ENCODE data around the gene SREBF1. TPM values are rescaled to one million over a fixed set of nuclear protein-coding genes. Genes with fewer than 3 reads are reported as not detected.
A peak's percentile ranks its signal among the peaks of the same experiment; 100 is the strongest.

SREBF1 gene
- total and polyA plus RNA-seq, 5 experiments from 2014 or later = 16.3 to 57.0 (median 43.8) TPM

GRCh38 chr17:17872547-17873345 lies 36.0 kb upstream of the SREBF1 start:
- peaks cover 0 to 63% (median 17%) of the 10 kb centered on the region in 3 donors for H3K36me3 Mint-ChIP-seq
- H3K27ac Mint-ChIP-seq = peak overlapping the region in 2 of 10 donors; percentile 5 to 62
- POLR2A ChIA-PET = no interaction called here
- peaks cover 0 to 4% (median under 1%) of the 10 kb centered on the region in 4 donors for H3K4me1 Mint-ChIP-seq
- ATAC-seq = no peak
- no peak overlapping the region for H3K4me3 Mint-ChIP-seq
- H3K9me3 Mint-ChIP-seq = no peaks in the 10 kb centered on the region
- H3K27me3 Mint-ChIP-seq = no peaks in the 10 kb centered on the region
- DNase-seq = no peak

DNA sequence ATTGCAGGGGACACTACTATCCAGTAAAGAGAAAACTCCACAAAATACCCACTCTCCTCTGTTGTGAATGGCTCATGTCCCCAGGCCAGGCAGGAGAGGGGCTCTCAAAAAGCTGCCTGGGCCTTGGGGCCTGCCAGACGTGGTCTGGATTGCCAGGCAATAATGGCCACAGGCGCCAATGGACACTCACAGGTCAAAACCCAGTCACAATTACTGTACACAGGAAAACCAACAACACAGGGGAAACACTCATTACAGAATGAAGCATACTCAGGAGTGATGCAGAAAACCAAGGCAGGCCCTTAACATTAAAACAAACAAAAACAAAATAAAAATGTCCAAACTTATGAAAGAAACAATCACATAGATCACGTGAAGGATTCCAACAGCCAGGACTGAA lies 35.1 kb upstream of the SREBF1 start:
- Mint-ChIP-seq H3K36me3 (peaks cover 0 to 63% (median 16%) of the 10 kb centered on the region in 3 donors), H3K27me3 (no peaks in the 10 kb centered on the region), H3K27ac (peak overlapping the region in 1 of 10 donors; percentile 60), H3K4me3 (no peak overlapping the region), H3K4me1 (peaks cover 0 to 4% (median under 1%) of the 10 kb centered on the region in 4 donors), H3K9me3 (no peaks in the 10 kb centered on the region)
- POLR2A ChIA-PET = no interaction called here
- no peak for DNase-seq
- ATAC-seq = no peak

DNA sequence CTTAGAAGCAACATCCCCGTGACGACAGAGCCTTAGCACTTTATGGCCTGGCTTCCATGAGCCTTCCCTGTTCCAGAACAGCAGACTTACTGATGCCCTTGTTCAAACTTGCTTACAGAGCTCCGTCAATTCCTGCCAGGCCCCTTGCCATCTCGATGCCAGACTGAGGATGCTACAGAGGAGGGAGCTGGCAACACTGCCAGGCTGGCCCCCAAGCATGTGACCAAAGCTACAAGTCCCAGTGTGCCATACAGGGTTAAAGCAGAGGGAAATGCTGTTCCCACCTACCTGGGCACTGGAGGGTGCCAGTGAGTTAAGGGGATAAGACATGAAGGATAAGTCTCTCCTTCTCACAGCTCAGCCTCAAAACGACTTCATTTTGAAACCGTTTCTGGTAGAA lies 33.5 kb upstream of the SREBF1 start:
- Mint-ChIP-seq H3K27ac (no peak overlapping the region), H3K36me3 (peaks cover 0 to 50% (median 8%) of the 10 kb centered on the region in 3 donors), H3K27me3 (no peaks in the 10 kb centered on the region), H3K4me3 (no peak overlapping the region), H3K9me3 (no peaks in the 10 kb centered on the region), H3K4me1 (peaks cover 0 to 4% (median under 1%) of the 10 kb centered on the region in 4 donors)
- no peak for DNase-seq
- ATAC-seq = no peak
- POLR2A ChIA-PET = no interaction called here

- POLR2A ChIA-PET = interaction anchor here (0.7 kb wide), 1 partner anchor 8 kb away, joined by 6 read pairs; no protein-coding TSS in a partner anchor
- Mint-ChIP-seq H3K27ac (peak overlapping the region in 1 of 10 donors; percentile 58), H3K36me3 (peaks cover 0 to 47% (median 8%) of the 10 kb centered on the region in 3 donors), H3K4me3 (no peak overlapping the region), H3K27me3 (no peaks in the 10 kb centered on the region), H3K4me1 (peaks cover 0 to 11% (median 3%) of the 10 kb centered on the region in 4 donors), H3K9me3 (no peaks in the 10 kb centered on the region)
- ATAC-seq (no peak), DNase-seq (no peak)
These were observed 32.1 kb upstream of the SREBF1 start for GRCh38 chr17:17868641-17869522.

DNA sequence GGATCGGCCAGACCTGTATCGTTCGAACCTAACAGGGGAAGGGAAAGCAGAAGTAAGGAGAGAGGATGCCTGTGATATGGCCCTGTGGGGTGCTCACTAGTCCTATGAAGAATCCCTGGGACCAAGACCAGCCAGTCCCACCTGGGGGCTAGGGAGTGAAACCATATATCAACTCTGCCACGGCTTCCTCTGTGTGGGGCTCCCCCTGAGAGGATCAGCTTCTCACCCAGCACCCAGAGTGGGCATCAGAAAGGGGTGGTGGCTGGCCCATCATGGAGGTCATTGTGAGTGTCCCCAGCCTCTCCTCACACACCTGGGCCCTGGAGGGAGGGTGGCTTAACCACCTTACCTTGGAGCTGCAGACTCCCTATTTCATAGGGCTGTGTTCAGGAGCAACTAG lies 30.1 kb upstream of the SREBF1 start:
- Mint-ChIP-seq H3K36me3 (peaks cover 0 to 39% (median 8%) of the 10 kb centered on the region in 3 donors), H3K9me3 (no peaks in the 10 kb centered on the region), H3K27ac (peak overlapping the region in 5 of 10 donors; percentile 14 to 50 (median 48)), H3K4me3 (no peak overlapping the region), H3K4me1 (peaks cover 8 to 31% (median 20%) of the 10 kb centered on the region in 4 donors), H3K27me3 (no peaks in the 10 kb centered on the region)
- ATAC-seq (no peak), DNase-seq (no peak)
- POLR2A ChIA-PET = no interaction called here

DNA sequence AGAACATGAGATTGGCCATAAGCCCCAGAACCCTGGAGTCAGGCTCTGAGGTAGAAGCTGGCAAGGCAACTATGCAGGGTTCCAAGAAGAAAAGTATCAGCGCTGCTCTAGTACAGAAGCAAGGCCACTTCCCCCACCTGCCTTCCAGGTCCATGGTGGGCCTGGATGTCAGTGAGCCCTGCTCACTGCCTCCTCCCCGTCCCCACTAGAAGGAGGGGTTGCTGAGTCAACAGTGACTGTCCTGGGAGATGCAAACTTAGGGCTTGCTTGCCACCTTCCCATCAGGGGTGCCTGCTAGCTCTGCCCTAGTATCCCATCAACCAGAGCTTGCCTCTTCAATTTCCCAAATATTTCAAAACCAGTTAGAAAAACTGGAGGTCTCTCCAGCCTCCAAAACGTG lies 29.6 kb upstream of the SREBF1 start:
- POLR2A ChIA-PET = no interaction called here
- H3K4me1 Mint-ChIP-seq = peaks cover 8 to 35% (median 21%) of the 10 kb centered on the region in 4 donors
- H3K27me3 Mint-ChIP-seq = no peaks in the 10 kb centered on the region
- no peaks in the 10 kb centered on the region for H3K9me3 Mint-ChIP-seq
- peaks cover 0 to 36% (median 8%) of the 10 kb centered on the region in 3 donors for H3K36me3 Mint-ChIP-seq
- DNase-seq (no peak), ATAC-seq (no peak)
- peak overlapping the region in 4 of 10 donors; percentile 45 to 65 (median 48) for H3K27ac Mint-ChIP-seq
- H3K4me3 Mint-ChIP-seq = no peak overlapping the region

DNA sequence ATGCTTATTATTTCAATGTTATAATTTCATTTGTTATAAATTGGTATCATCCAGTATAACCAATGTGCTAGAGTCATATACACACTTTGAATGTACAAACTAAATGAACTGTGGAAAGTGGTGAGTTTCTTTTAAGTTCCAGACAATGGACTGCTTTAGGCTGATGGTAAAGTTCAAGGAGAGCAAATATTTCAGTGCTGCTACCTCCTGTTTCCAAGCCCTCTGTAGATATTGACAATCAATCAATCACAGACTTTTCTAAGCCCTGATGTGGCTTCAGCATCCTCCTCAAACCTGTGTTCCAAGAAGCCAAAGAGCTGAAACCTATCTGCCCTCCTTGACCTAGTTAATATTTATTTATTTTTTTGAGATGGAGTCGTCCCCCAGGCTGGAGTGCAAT lies 28.2 kb upstream of the SREBF1 start:
- Mint-ChIP-seq H3K27me3 (no peaks in the 10 kb centered on the region), H3K4me3 (no peak overlapping the region), H3K36me3 (peaks cover 0 to 30% (median 8%) of the 10 kb centered on the region in 3 donors), H3K27ac (peak overlapping the region in 2 of 10 donors; percentile 4 to 74), H3K9me3 (no peaks in the 10 kb centered on the region), H3K4me1 (peaks cover 12 to 45% (median 28%) of the 10 kb centered on the region in 4 donors)
- DNase-seq = no peak
- POLR2A ChIA-PET = interaction anchor here (0.7 kb wide), 1 partner anchor 192 kb away, joined by 5 read pairs; no protein-coding TSS in a partner anchor
- ATAC-seq = no peak

DNA sequence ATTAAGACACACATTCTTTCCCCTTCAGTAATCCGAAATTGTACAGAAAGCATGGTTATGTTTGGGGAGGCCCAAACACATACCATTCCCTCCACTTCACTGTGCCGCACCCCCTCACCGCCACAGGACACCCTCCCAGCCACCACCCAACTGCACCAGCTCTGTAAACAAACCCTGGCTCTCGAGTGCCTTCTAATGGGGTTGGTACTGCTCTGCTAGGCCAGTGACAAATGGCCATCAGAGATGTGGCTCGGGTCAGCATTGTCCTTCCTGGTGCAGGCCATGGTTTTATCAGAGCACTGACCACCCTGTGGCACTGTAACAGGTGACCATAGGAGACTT lies 24.0 kb upstream of the SREBF1 start:
- Mint-ChIP-seq H3K27ac (peak overlapping the region in 1 of 10 donors; percentile 17), H3K4me1 (peaks cover 18 to 60% (median 38%) of the 10 kb centered on the region in 4 donors), H3K4me3 (peak overlapping the region in 1 of 10 donors; percentile 57), H3K27me3 (no peaks in the 10 kb centered on the region), H3K36me3 (peaks cover 0 to 2% (median 2%) of the 10 kb centered on the region in 3 donors), H3K9me3 (no peaks in the 10 kb centered on the region)
- ATAC-seq (no peak), DNase-seq (no peak)
- POLR2A ChIA-PET = interaction anchor here (0.6 to 5.6 kb wide), 5 partner anchors 11 to 1491 kb away, joined by 3 to 45 read pairs (median 4); partner anchors contain the start of gene RAI1

- Mint-ChIP-seq H3K27me3 (no peaks in the 10 kb centered on the region), H3K4me1 (peaks cover 22 to 66% (median 44%) of the 10 kb centered on the region in 4 donors), H3K36me3 (peaks cover 0 to 2% (median 0%) of the 10 kb centered on the region in 3 donors), H3K9me3 (no peaks in the 10 kb centered on the region), H3K4me3 (no peak overlapping the region), H3K27ac (peak overlapping the region in 6 of 10 donors; percentile 20 to 58 (median 40))
- DNase-seq (peak; percentile 58 to 81 (median 70)), ATAC-seq (peak; percentile 92 to 96)
- POLR2A ChIA-PET = interaction anchor here (0.7 to 5.6 kb wide), 3 partner anchors 48 to 179 kb away, joined by 3 to 45 read pairs (median 11); partner anchors contain the start of gene RAI1
These were observed 23.4 kb upstream of the SREBF1 start for GRCh38 chr17:17859909-17860765.

GRCh38 chr17:17857496-17857895 lies 20.7 kb upstream of the SREBF1 start:
- no peak for ATAC-seq
- peaks cover 18 to 66% (median 38%) of the 10 kb centered on the region in 4 donors for H3K4me1 Mint-ChIP-seq

GRCh38 chr17:17856386-17856785 lies 19.6 kb upstream of the SREBF1 start:
- Mint-ChIP-seq H3K9me3 (no peaks in the 10 kb centered on the region), H3K4me3 (no peak overlapping the region), H3K4me1 (peaks cover 26 to 67% (median 43%) of the 10 kb centered on the region in 4 donors), H3K36me3 (peaks cover 0 to 2% (median 0%) of the 10 kb centered on the region in 3 donors), H3K27me3 (no peaks in the 10 kb centered on the region), H3K27ac (peak overlapping the region in 4 of 10 donors; percentile 13 to 66 (median 54))
- POLR2A ChIA-PET = interaction anchor here (1.5 to 10.0 kb wide), 2 partner anchors 20 to 175 kb away, joined by 5 to 152 read pairs; partner anchors contain the start of genes RAI1 and SREBF1
- ATAC-seq = no peak
- DNase-seq = no peak

More at GRCh38 chr17:17857496-17857895, 20.7 kb upstream of the SREBF1 start:
- POLR2A ChIA-PET = interaction anchor here (0.7 to 1.2 kb wide), 3 partner anchors 16 to 162 kb away, joined by 3 to 5 read pairs (median 3); no protein-coding TSS in a partner anchor
- Mint-ChIP-seq H3K27ac (no peak overlapping the region), H3K36me3 (peaks cover 0 to 2% (median 0%) of the 10 kb centered on the region in 3 donors), H3K9me3 (no peaks in the 10 kb centered on the region), H3K27me3 (no peaks in the 10 kb centered on the region), H3K4me3 (no peak overlapping the region)
- DNase-seq = no peak
